ENCODE data around the gene DOK7.

DNA sequence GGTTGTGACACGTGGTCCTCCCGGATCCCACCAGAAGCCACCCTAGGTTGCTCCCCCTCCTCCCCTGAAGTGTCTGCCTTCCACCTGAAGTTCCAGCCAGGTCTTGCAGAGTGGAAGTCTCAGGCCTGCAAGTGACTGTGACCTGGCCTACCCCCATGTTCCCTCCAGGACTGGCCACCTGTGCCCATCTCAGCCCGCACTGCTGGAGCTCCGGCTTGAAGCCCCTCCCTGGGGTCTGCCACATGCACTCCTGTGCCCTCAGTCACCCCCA is 27.5 kb upstream of the DOK7 start:
- TF ChIP-seq POLR2A (IDR thresholded peaks at IDR 0.05) (no peak), CTCF (IDR thresholded peaks at IDR 0.05) (no peak)

All from breast epithelium (tissue), 3 donors.